ENCODE measurements around the gene IL24. TPM values are rescaled to one million over a fixed set of nuclear protein-coding genes. Genes with fewer than 3 reads are reported as not detected.
"Not testable (repeated sequence)": the region's sequence is repeated elsewhere in the genome, so short reads cannot be mapped to it uniquely, and the experiment has no call there.

IL24 gene
- total RNA-seq, 1 experiment from 2014 or later: not detected

DNA sequence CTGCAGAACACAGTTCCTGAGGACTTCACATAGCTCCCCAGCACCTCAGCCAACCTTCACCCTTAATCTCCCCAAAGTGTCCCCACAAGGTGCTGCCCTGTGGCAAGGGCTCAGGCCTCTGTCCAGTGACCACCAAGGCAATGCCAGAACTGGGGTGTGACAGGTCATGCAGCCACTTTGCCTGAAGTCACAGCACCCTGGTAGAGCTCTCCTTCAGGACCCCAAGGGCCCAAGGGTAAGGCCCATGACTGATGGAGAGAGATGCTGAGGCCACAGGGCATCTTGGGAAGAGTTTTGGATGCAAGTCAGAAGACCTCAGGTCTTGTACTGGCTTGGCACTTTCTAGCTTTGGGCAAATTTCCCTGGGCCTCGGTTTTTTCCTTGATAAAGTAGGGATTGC is 25.3 kb downstream of the IL24 start:
- Histone ChIP-seq H3K4me1 (replicated peaks; ENCODE audit: insufficient read depth) (peaks cover 14% of the 10 kb centered on the region), H3K4me2 (no peak overlapping the region), H3K27me3 (ENCODE audit: insufficient read depth, low read depth) (no peaks in the 10 kb centered on the region), H3K27ac (no peak overlapping the region), H3K4me3 (no peak overlapping the region), H3K9me2 (ENCODE audit: insufficient read depth) (no peaks in the 10 kb centered on the region), H3F3A (ENCODE audit: insufficient read depth, low read depth) (peaks cover 10% of the 10 kb centered on the region; the same call in 1 of the 2 replicates), H3K9me3 (ENCODE audit: insufficient read depth, low read depth) (no peaks in the 10 kb centered on the region), H2AFZ (no peak overlapping the region), H3K36me3 (ENCODE audit: low read depth) (no peaks in the 10 kb centered on the region), H4K20me1 (ENCODE audit: insufficient read depth) (no peaks in the 10 kb centered on the region), H3K79me2 (ENCODE audit: low read depth) (no peaks in the 10 kb centered on the region)
- no peak for DNase-seq
- POLR2A ChIA-PET (ENCODE audit: unreplicated experiment): no interaction called here
- intact Hi-C loops (cut with micrococcal nuclease; ENCODE audit: unreplicated experiment): no loop called here
- CTCF ChIA-PET: interaction anchor here (0.5 kb wide), 1 partner anchor 59 kb away, joined by 3 read pairs; no protein-coding TSS in a partner anchor
- no TSS peak for BruUV-seq (replicated peaks)
- TF ChIP-seq, protein P1, sequence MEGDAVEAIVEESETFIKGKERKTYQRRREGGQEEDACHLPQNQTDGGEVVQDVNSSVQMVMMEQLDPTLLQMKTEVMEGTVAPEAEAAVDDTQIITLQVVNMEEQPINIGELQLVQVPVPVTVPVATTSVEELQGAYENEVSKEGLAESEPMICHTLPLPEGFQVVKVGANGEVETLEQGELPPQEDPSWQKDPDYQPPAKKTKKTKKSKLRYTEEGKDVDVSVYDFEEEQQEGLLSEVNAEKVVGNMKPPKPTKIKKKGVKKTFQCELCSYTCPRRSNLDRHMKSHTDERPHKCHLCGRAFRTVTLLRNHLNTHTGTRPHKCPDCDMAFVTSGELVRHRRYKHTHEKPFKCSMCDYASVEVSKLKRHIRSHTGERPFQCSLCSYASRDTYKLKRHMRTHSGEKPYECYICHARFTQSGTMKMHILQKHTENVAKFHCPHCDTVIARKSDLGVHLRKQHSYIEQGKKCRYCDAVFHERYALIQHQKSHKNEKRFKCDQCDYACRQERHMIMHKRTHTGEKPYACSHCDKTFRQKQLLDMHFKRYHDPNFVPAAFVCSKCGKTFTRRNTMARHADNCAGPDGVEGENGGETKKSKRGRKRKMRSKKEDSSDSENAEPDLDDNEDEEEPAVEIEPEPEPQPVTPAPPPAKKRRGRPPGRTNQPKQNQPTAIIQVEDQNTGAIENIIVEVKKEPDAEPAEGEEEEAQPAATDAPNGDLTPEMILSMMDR (conservative IDR thresholded peaks at IDR 0.05): no peak
- no peak for TF ChIP-seq EZH2 (IDR thresholded peaks at IDR 0.05; ENCODE audit: low read depth)

DNA sequence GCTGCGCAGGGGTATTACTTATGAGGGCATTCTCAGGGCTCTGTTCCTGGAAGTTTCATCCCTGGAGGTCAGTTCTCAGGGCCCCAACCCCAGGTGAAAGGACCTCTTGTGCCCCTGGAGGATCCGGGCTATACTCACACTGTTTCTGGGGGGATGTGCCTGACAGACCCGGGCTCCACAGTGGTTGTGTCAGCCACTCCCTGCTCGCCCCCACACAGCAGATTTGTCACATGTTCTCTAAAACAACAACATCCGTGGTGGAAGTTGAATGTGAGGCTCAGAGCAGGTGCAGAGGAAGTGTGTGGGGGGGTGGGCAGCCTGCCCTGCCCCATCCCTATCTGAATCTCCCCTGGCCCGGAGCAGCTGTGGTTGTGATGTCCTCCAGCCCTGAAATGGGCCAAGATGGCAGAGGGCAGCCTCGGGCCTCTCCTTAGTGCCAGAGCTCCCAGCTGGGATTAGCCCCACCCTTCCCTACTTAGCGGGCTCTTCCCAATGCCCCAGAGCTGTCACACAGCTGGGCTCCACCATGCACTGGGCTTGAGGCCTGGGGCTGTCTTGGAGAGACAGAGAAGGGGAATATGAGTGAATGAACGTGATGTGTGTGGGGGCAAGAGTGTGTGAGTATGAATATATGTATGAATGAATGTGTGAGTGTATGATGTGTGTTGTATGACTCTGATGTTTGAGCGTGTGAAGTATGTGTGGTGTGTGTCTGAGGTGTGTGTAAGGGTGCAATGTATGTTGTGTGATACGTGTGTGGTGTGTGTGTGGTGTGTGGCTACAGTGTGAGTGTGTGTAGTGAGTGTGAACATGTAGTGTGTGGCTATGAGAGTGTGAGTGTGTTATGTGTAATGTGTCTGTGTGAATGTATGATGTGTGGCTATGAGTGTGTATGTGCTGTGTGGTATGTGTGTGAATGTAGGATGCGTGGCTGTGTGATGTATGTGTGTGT is 26.0 kb downstream of the IL24 start:
- no peaks in the 10 kb centered on the region for H3K9me2 ChIP-seq (ENCODE audit: insufficient read depth)
- H2AFZ ChIP-seq: no peak overlapping the region
- H3K4me2 ChIP-seq: no peak overlapping the region
- no peaks in the 10 kb centered on the region for H3K36me3 ChIP-seq (ENCODE audit: low read depth)
- H3K79me2 ChIP-seq (ENCODE audit: low read depth): no peaks in the 10 kb centered on the region
- ChIA-PET CTCF (no interaction called here), POLR2A (ENCODE audit: unreplicated experiment) (no interaction called here)
- H3K4me1 ChIP-seq (replicated peaks; ENCODE audit: insufficient read depth): peaks cover 19% of the 10 kb centered on the region
- H3K9me3 ChIP-seq (ENCODE audit: insufficient read depth, low read depth): no peaks in the 10 kb centered on the region
- no peak for DNase-seq
- no peak overlapping the region for H3K27ac ChIP-seq
- no peaks in the 10 kb centered on the region for H3K27me3 ChIP-seq (ENCODE audit: insufficient read depth, low read depth)
- no peak overlapping the region for H3K4me3 ChIP-seq
- TF ChIP-seq, protein P1 (conservative IDR thresholded peaks at IDR 0.05): no peak
- TF ChIP-seq EZH2 (IDR thresholded peaks at IDR 0.05; ENCODE audit: low read depth): no peak
- H3F3A ChIP-seq (ENCODE audit: insufficient read depth, low read depth): peaks cover 16% of the 10 kb centered on the region; the same call in 1 of the 2 replicates
- H4K20me1 ChIP-seq (ENCODE audit: insufficient read depth): no peaks in the 10 kb centered on the region
- intact Hi-C loops (cut with micrococcal nuclease; ENCODE audit: unreplicated experiment): no loop called here
- BruUV-seq (replicated peaks): no TSS peak

- BruUV-seq (replicated peaks); H3K27me3 ChIP-seq (ENCODE audit: insufficient read depth, low read depth); H3K36me3 ChIP-seq (ENCODE audit: low read depth); H3K9me2 ChIP-seq (ENCODE audit: insufficient read depth); intact Hi-C loops (cut with micrococcal nuclease; ENCODE audit: unreplicated experiment); POLR2A ChIA-PET (ENCODE audit: unreplicated experiment); H3K4me2 ChIP-seq; H4K20me1 ChIP-seq (ENCODE audit: insufficient read depth); H3K4me3 ChIP-seq; DNase-seq; H3K27ac ChIP-seq; H3K79me2 ChIP-seq (ENCODE audit: low read depth); H3K9me3 ChIP-seq (ENCODE audit: insufficient read depth, low read depth); H2AFZ ChIP-seq; CTCF ChIA-PET: not testable (repeated sequence)
- Histone ChIP-seq H3K4me1 (replicated peaks; ENCODE audit: insufficient read depth) (peaks cover 19% of the 10 kb centered on the region), H3F3A (ENCODE audit: insufficient read depth, low read depth) (peaks cover 16% of the 10 kb centered on the region; the same call in 1 of the 2 replicates)
Observed at GRCh38 chr1:206923961-206924557, 26.8 kb downstream of the IL24 start.

Data from PC-9 (cell line).